ENCODE results near the gene AGPAT2. TPM values are rescaled to one million over a fixed set of nuclear protein-coding genes. Genes with fewer than 3 reads are reported as not detected.

Gene AGPAT2
- polyA plus RNA-seq, 3 donors, result 31.5 to 51.9 (median 50.0) TPM

DNA sequence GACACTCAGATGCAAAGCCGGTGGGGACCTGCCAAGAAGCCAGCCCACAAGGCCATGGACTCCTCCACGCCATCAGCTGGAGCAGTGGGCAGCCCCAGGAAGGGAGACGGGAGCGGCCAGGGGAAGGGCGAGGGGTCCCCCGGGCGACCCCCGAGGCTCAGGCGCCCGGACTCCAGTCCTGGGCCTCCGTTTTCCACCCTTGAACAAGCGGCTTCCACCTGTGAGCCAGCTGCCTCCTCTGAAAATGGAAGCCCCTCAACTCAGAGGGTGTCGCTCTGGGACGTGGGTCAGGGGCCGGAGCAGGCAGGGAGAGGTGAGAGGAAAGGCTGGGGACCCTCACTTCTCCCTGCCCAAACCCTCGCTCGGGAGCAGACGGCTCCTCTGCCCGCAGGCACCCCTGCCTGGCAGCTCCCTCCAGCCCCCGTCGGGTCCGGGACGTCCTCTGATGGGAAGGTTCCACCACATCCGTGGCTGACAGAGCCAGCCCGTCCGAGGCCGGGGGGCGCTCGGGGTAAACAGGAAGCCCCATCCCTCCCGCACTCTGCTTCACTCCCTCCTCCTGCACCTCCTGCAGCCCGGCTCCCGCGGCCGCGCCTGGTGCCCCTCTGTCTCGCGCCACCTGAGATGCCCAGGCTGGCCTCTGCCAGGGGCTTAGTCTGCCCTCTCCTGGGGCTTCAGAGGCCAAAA lies 28.3 kb downstream of the AGPAT2 start:
- DNase-seq (ENCODE audit: extremely low read depth in 1 of 11, low read depth in 9 of 11, low spot score in 4 of 11), result no peak

- no peak for DNase-seq (ENCODE audit: extremely low read depth in 1 of 11, low read depth in 9 of 11, low spot score in 4 of 11)
Observed at GRCh38 chr9:136657974-136658848, 29.0 kb downstream of the AGPAT2 start.

GRCh38 chr9:136656795-136657611 lies 30.3 kb downstream of the AGPAT2 start:
- no peak for DNase-seq (ENCODE audit: extremely low read depth in 1 of 11, low read depth in 9 of 11, low spot score in 4 of 11)

DNA sequence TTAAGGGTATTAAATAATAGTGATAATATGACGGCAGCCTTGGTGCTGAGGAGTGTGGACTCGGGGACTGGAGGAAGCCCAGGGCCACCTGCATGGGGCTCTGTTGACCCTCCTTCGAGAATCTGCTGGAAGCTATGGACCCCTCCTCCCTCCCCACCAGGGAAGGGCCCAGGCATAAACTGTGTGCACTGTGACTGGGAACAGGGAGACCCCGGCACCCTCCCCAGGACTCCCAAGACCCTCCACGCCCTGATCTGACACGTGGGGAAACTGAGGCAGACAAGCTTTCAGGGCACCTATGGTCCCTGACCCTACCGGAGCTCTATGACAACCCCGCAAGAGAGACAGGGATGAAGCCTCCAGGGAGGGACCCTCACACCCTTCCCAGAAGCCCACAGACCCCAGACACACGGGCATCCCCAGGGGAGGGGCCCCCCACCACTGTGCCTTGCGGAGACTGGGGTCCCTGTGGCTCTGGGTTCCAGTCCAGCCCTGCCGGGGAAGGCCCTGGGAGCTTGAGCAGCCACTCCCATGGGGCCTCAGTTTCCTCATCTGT lies 31.0 kb downstream of the AGPAT2 start:
- no peak for DNase-seq (ENCODE audit: extremely low read depth in 1 of 11, low read depth in 9 of 11, low spot score in 4 of 11)

DNA sequence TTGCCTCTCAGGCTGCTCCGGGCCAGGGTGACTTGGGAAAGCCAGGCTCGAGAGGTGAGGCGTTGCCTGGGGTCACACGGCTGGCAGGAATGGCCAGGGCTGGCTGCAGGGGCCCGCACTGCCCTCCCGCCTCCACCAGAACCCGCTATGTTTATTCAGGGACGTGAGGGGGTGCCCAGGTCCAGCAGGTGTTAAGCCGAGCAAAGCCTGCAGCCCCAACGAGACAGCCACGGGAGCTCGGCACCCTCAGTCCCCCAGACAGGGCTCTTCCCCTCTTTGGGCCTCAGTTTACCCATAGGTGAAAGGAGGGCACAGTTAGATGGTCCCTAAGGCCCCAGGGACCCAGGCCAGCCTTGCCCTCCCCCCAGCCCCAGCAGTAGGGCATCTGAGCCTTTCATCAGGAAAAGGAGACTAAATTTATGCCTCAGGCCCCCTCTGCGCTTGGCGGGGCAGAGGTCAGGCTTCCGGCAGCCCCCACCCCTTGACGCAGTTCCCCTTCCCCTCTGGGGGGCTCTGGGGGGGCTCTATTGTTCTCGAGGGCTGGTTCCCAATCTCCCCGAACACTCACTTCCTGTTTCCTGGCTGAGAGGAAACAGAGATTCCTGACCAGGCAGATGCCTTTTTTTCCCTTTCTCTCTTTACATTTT lies 31.6 kb downstream of the AGPAT2 start:
- DNase-seq (ENCODE audit: extremely low read depth in 1 of 11, low read depth in 9 of 11, low spot score in 4 of 11), result no peak

- no peak for DNase-seq (ENCODE audit: extremely low read depth in 1 of 11, low read depth in 9 of 11, low spot score in 4 of 11)
Observed at GRCh38 chr9:136654820-136655535, 32.3 kb downstream of the AGPAT2 start.

DNA sequence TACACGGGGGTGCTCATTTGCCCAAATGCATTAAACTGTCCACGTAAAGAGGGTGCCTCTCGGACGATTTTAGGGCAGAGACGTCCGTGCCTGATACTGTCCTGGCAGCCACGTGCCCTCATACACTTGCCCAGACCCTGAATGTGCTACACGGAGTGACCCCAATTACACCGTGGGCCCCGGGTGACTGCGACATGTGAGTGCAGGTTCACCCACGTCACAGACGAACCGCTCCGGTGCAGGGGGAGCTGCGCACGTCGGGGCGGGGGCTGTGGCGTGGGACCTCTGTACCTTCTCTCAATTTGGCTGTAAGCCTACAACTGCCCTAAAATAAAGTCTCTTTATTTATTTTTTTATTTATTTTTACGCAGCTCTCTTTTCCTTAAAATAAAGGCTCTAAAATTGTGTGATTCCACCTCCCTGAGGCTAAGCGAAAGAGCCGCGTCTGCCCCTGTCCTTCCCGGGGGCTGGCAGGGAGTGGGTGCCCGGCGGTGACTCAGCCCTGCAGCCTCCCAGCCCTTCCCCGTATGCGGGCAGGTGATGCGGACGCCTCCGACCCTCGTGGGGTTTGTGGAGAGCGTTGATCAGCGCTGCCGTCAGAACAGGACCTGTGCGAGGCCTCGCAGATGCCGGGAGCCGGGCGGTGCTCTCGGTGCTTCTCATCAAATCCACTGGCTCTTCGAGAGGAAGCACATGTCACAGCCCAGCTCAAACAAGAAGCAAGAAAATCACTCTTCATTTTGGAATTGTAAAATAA lies 33.8 kb downstream of the AGPAT2 start:
- DNase-seq (ENCODE audit: extremely low read depth in 1 of 11, low read depth in 9 of 11, low spot score in 4 of 11), result no peak

DNA sequence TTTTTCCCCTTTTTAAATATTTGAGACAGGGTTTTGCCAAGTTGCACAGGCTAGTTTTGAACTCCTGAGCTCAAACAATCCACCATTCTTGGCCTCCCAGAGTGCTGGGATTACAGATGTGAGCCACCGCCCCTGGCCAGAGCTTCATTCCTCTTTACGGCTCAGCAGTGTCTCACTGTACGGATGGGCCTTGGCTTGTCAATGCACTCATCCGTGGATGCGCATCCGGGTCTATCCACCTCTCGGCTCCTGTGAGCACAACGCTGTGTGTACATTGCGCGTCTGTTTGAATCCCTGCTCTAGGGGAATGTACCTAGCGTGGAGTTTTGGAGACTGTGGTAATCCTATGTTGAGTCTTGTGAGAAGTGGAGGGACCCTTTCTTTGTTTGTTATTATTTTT lies 35.4 kb downstream of the AGPAT2 start:
- no peak for DNase-seq (ENCODE audit: extremely low read depth in 1 of 11, low read depth in 9 of 11, low spot score in 4 of 11)

DNA sequence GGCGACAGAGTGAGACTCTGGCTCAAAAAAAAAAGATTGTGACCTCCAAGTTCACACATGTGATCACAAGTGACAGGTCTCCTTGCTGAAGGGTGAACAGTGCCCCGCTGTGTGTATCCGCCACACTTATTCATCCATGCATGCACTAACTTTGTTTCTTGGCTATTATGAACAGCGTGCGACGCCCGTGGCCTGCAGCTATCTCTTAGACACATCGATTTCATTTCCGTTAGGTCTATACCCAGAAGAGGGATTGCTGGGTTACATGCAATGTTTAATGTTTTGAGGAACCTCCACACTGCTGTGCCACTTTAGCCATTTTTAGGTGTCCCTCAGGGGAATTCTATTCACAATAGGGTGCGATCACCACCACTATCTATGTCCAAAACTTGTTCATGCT lies 36.6 kb downstream of the AGPAT2 start:
- DNase-seq (ENCODE audit: extremely low read depth in 1 of 11, low read depth in 9 of 11, low spot score in 4 of 11), result no peak

GRCh38 chr9:136650021-136650420 lies 37.2 kb downstream of the AGPAT2 start:
- no peak for DNase-seq (ENCODE audit: extremely low read depth in 1 of 11, low read depth in 9 of 11, low spot score in 4 of 11)

- no peak for DNase-seq (ENCODE audit: extremely low read depth in 1 of 11, low read depth in 9 of 11, low spot score in 4 of 11)
Observed at GRCh38 chr9:136648751-136649150, 38.5 kb downstream of the AGPAT2 start.

GRCh38 chr9:136646827-136647711 lies 40.2 kb downstream of the AGPAT2 start:
- no peak for DNase-seq (ENCODE audit: extremely low read depth in 1 of 11, low read depth in 9 of 11, low spot score in 4 of 11)

- peak in 9 of 11 donors; percentile 50 to 77 (median 70) for DNase-seq (ENCODE audit: extremely low read depth in 1 of 11, low read depth in 9 of 11, low spot score in 4 of 11)
Observed at GRCh38 chr9:136645903-136646754, 41.1 kb downstream of the AGPAT2 start.

- DNase-seq (ENCODE audit: extremely low read depth in 1 of 11, low read depth in 9 of 11, low spot score in 4 of 11), result no peak
Observed at GRCh38 chr9:136645352-136645902, 41.8 kb downstream of the AGPAT2 start.

GRCh38 chr9:136644593-136645351 lies 42.5 kb downstream of the AGPAT2 start:
- no peak for DNase-seq (ENCODE audit: extremely low read depth in 1 of 11, low read depth in 9 of 11, low spot score in 4 of 11)

All from renal cortex interstitium (tissue), 11 donors.